Lung (tissue), 12 donors: ENCODE data around the gene PEX19. TPM values are rescaled to one million over a fixed set of nuclear protein-coding genes. Genes with fewer than 3 reads are reported as not detected.

ENCODE experiments used
- ATAC-seq: fragments of 200-7000 bp; cut with Tn5 transposase; one replicate; pipeline ENCODE4 v1.9.1; 2020; ENCODE audit warnings: moderate number of reproducible peaks; ENCODE audit not compliant: insufficient read depth, low FRiP score
- DNase-seq, 3 donors: peaks; one replicate each; pipeline ENCODE4 v3.0.0-alpha.2; 2013 to 2017
- H3K27ac ChIP-seq, 2 donors: one replicate each; pipeline ENCODE4 v1.5.1; 2013; ENCODE audit warnings: mild to moderate bottlenecking in 2 of 2, moderate library complexity in 2 of 2, control low read depth in 1 of 2, inconsistent platforms in 1 of 2, low read depth in 1 of 2, low read length in 1 of 2
- H3K27me3 ChIP-seq, 3 donors: one replicate each; pipeline ENCODE4 v1.5.1; 2013; ENCODE audit warnings: low read length in 2 of 3; ENCODE audit not compliant: control insufficient read depth in 3 of 3, insufficient read depth in 3 of 3
- H3K36me3 ChIP-seq, 4 donors: one replicate each; pipeline ENCODE4 v1.5.1; 2013; ENCODE audit warnings: low read length in 4 of 4, mild to moderate bottlenecking in 1 of 4, moderate library complexity in 1 of 4; ENCODE audit not compliant: control insufficient read depth in 4 of 4, insufficient read depth in 4 of 4
- H3K4me1 ChIP-seq, 5 donors: one replicate each; pipeline ENCODE4 v1.5.1; 2013; ENCODE audit warnings: low read length in 5 of 5, mild to moderate bottlenecking in 2 of 5, moderate library complexity in 1 of 5; ENCODE audit not compliant: control insufficient read depth in 5 of 5, insufficient read depth in 5 of 5
- H3K4me3 ChIP-seq: one replicate; pipeline ENCODE4 v1.5.1; 2013; ENCODE audit warnings: mild to moderate bottlenecking, control low read depth, moderate library complexity
- H3K9ac ChIP-seq, 2 donors: one replicate each; pipeline ENCODE4 v1.5.1; 2013; ENCODE audit warnings: low read length in 2 of 2, control low read depth in 1 of 2; ENCODE audit not compliant: insufficient read depth in 1 of 2
- H3K9me3 ChIP-seq, 4 donors: one replicate each; pipeline ENCODE4 v1.5.1; 2013; ENCODE audit warnings: low read length in 3 of 4, mild to moderate bottlenecking in 1 of 4, moderate library complexity in 1 of 4; ENCODE audit not compliant: control insufficient read depth in 4 of 4, insufficient read depth in 3 of 4
- CTCF ChIP-seq: IDR thresholded peaks from 2 replicates; pipeline ENCODE4 v1.5.1; 2012; ENCODE audit warnings: mild to moderate bottlenecking; ENCODE audit errors: control extremely low read depth, extremely low read depth
- WGBS, 2 donors: extraction: QIAGEN DNeasy Blood & Tissue Kit; methylation state at CpG; one replicate each; pipeline ENCODE4 v1.1.7; 2013; 5-methylcytosine and 5-hydroxymethylcytosine counted together
- polyA plus RNA-seq, 2 donors: library from polyadenylated mRNA; stranded (reverse); fragments of 200-250 nt; gene quantifications; one replicate each; pipeline ENCODE4 v1.2.1, GENCODE V29; 2013
- total RNA-seq, 2 donors: library from RNA; depleted of rRNA in 1 of 2; stranded (reverse); fragments of >200 nt in 1 of 2; gene quantifications; one replicate each; pipeline ENCODE4 v1.2.1, GENCODE V29; 2014 to 2021
- donor health status: control.
- donor health status: control.
- donor health status: Bipolar disorder and iron deficiency.
- donor health status: healthy.
- donor health status: DM: yes; HTN: yes; CAD: no.

PEX19 gene
- total and polyA plus RNA-seq, 4 donors = 13.1 to 60.7 (median 44.5) TPM

- Histone ChIP-seq H3K36me3 (peaks cover 36 to 60% (median 55%) of the 10 kb centered on the region in 4 donors), H3K4me1 (no peaks in the 10 kb centered on the region), H3K27ac (no peak overlapping the region), H3K9me3 (peaks cover 0 to 4% (median 2%) of the 10 kb centered on the region in 4 donors), H3K4me3 (no peak overlapping the region), H3K27me3 (no peaks in the 10 kb centered on the region), H3K9ac (no peak overlapping the region)
- DNase-seq = no peak
- ATAC-seq = no peak
- no peak for TF ChIP-seq CTCF
- WGBS, 2 donors = 89 to 90% methylated on average over 2 of the region's 2 CpGs
These were observed 30.4 kb upstream of the PEX19 start for GRCh38 chr1:160315359-160315758.

GRCh38 chr1:160309571-160309970 lies 24.6 kb upstream of the PEX19 start:
- no peaks in the 10 kb centered on the region for H3K27me3 ChIP-seq
- H3K9ac ChIP-seq = no peak overlapping the region
- no peak overlapping the region for H3K27ac ChIP-seq
- WGBS, 2 donors = 43 to 52% methylated on average over 1 of the region's 1 CpG
- no peaks in the 10 kb centered on the region for H3K4me1 ChIP-seq
- no peaks in the 10 kb centered on the region for H3K9me3 ChIP-seq
- no peak overlapping the region for H3K4me3 ChIP-seq
- DNase-seq (no peak), ATAC-seq (no peak)
- no peak for TF ChIP-seq CTCF
- peaks cover 41 to 68% (median 60%) of the 10 kb centered on the region in 4 donors for H3K36me3 ChIP-seq

- no peak for TF ChIP-seq CTCF
- DNase-seq (no peak), ATAC-seq (no peak)
- no peak overlapping the region for H3K27ac ChIP-seq
- H3K9me3 ChIP-seq = no peaks in the 10 kb centered on the region
- no peak overlapping the region for H3K4me3 ChIP-seq
- no peaks in the 10 kb centered on the region for H3K27me3 ChIP-seq
- H3K9ac ChIP-seq = no peak overlapping the region
- H3K36me3 ChIP-seq = peaks cover 39 to 65% (median 59%) of the 10 kb centered on the region in 4 donors
- H3K4me1 ChIP-seq = no peaks in the 10 kb centered on the region
These were observed 24.2 kb upstream of the PEX19 start for GRCh38 chr1:160309185-160309557.

GRCh38 chr1:160308451-160309184 lies 23.7 kb upstream of the PEX19 start:
- ATAC-seq = no peak
- no peak for TF ChIP-seq CTCF
- no peaks in the 10 kb centered on the region for H3K9me3 ChIP-seq
- WGBS, 2 donors = 82 to 84% methylated on average over 4 of the region's 4 CpGs
- H3K27me3 ChIP-seq = no peaks in the 10 kb centered on the region
- H3K27ac ChIP-seq = no peak overlapping the region
- H3K9ac ChIP-seq = no peak overlapping the region
- DNase-seq = no peak
- H3K36me3 ChIP-seq = peaks cover 39 to 64% (median 58%) of the 10 kb centered on the region in 4 donors
- H3K4me3 ChIP-seq = no peak overlapping the region
- H3K4me1 ChIP-seq = no peaks in the 10 kb centered on the region
